ENCODE measurements around the gene DENND4C. TPM values are rescaled to one million over a fixed set of nuclear protein-coding genes. Genes with fewer than 3 reads are reported as not detected.

DENND4C gene
- total RNA-seq, 2 experiments from 2014 or later, result 18.8 to 28.6 TPM

DNA sequence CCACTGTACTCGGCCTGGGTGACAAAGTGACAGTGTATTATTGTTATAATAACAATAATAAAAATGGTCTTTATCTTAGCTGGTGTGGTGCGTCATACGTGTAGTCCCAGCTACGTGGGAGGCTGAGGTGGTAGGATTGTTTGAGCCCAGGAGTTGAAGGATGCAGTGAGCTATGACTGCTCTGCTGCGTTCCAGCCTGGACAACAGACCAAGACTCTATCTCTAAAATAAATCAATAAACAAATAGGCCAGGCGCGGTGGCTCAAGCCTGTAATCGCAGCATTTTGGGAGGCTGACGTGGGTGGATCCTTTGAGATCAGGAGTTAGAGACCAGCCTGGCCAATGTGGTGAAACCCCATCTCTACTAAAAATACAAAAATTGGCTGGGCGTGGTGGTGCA, 9.2 kb upstream of the DENND4C start:
- Histone ChIP-seq H3K9me3 (ENCODE audit: low read length) (no peaks in the 10 kb centered on the region), H3K79me2 (ENCODE audit: insufficient read depth, low read depth, low read length) (no peaks in the 10 kb centered on the region), H3K9me2 (ENCODE audit: insufficient read depth, low read length) (no peaks in the 10 kb centered on the region), H3K36me3 (ENCODE audit: insufficient read depth, low read length) (no peaks in the 10 kb centered on the region), H4K20me1 (ENCODE audit: insufficient read depth, low read length) (no peaks in the 10 kb centered on the region), H3K4me1 (ENCODE audit: insufficient read depth, low read length, poor library complexity, severe bottlenecking) (no peaks in the 10 kb centered on the region), H3K27ac (ENCODE audit: low read depth, low read length, poor library complexity, severe bottlenecking) (no peak overlapping the region), H2AFZ (ENCODE audit: low read length) (no peak overlapping the region), H3K4me2 (ENCODE audit: low read length) (no peak overlapping the region), H3K4me3 (ENCODE audit: low read depth, low read length, poor library complexity, severe bottlenecking) (no peak overlapping the region)
- ChIA-PET POLR2A (interaction anchor here (1.2 kb wide), 1 partner anchor 20 kb away, joined by 3 read pairs; no protein-coding TSS in a partner anchor), CTCF (ENCODE audit: unreplicated experiment) (no interaction called here)
- BruUV-seq (replicated peaks), result no TSS peak
- no peak for TF ChIP-seq EZH2phosphoT487 (IDR thresholded peaks at IDR 0.05; ENCODE audit: borderline replicate concordance, low read depth, low read length)
- TF ChIP-seq, protein P1, sequence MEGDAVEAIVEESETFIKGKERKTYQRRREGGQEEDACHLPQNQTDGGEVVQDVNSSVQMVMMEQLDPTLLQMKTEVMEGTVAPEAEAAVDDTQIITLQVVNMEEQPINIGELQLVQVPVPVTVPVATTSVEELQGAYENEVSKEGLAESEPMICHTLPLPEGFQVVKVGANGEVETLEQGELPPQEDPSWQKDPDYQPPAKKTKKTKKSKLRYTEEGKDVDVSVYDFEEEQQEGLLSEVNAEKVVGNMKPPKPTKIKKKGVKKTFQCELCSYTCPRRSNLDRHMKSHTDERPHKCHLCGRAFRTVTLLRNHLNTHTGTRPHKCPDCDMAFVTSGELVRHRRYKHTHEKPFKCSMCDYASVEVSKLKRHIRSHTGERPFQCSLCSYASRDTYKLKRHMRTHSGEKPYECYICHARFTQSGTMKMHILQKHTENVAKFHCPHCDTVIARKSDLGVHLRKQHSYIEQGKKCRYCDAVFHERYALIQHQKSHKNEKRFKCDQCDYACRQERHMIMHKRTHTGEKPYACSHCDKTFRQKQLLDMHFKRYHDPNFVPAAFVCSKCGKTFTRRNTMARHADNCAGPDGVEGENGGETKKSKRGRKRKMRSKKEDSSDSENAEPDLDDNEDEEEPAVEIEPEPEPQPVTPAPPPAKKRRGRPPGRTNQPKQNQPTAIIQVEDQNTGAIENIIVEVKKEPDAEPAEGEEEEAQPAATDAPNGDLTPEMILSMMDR (conservative IDR thresholded peaks at IDR 0.05; ENCODE audit: low read length), result no peak
- no peak for DNase-seq (ENCODE audit: low spot score)
- intact Hi-C loops (cut with micrococcal nuclease; ENCODE audit: unreplicated experiment), result no loop called here

DNA sequence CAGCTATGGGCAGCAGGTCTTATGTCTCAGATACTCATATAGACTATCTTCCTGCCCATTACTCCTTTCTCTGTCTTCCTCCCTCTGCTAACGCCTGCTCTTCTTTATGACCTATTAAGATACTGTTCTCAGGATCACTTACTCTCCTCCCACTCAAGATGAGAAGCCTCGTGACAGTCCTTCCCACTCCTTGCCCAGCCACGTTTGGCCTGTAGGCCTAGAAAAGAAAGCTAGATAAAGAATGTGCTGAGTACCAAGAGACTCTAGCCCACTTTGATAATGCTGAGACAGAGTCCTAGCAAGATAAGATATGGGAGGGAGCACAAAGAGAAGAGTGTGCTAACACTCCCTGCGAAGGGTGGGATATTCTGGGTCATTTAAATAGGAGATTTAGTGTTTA, 6.8 kb upstream of the DENND4C start:
- no peaks in the 10 kb centered on the region for H3K4me1 ChIP-seq (ENCODE audit: insufficient read depth, low read length, poor library complexity, severe bottlenecking)
- TF ChIP-seq EZH2phosphoT487 (IDR thresholded peaks at IDR 0.05; ENCODE audit: borderline replicate concordance, low read depth, low read length), result no peak
- TF ChIP-seq, protein P1 (conservative IDR thresholded peaks at IDR 0.05; ENCODE audit: low read length), result no peak
- no peaks in the 10 kb centered on the region for H3K36me3 ChIP-seq (ENCODE audit: insufficient read depth, low read length)
- no peaks in the 10 kb centered on the region for H3K9me3 ChIP-seq (ENCODE audit: low read length)
- no peak overlapping the region for H3K4me2 ChIP-seq (ENCODE audit: low read length)
- no peak overlapping the region for H3K27ac ChIP-seq (ENCODE audit: low read depth, low read length, poor library complexity, severe bottlenecking)
- CTCF ChIA-PET (ENCODE audit: unreplicated experiment), result no interaction called here
- intact Hi-C loops (cut with micrococcal nuclease; ENCODE audit: unreplicated experiment), result no loop called here
- no peaks in the 10 kb centered on the region for H3K79me2 ChIP-seq (ENCODE audit: insufficient read depth, low read depth, low read length)
- H4K20me1 ChIP-seq (ENCODE audit: insufficient read depth, low read length), result no peaks in the 10 kb centered on the region
- H3K9me2 ChIP-seq (ENCODE audit: insufficient read depth, low read length), result no peaks in the 10 kb centered on the region
- DNase-seq (ENCODE audit: low spot score), result no peak
- no peak overlapping the region for H2AFZ ChIP-seq (ENCODE audit: low read length)
- no peak overlapping the region for H3K4me3 ChIP-seq (ENCODE audit: low read depth, low read length, poor library complexity, severe bottlenecking)
- no TSS peak for BruUV-seq (replicated peaks)
- POLR2A ChIA-PET, result interaction anchor here (0.7 to 2.1 kb wide), 4 partner anchors 9 to 61 kb away, joined by 3 to 8 read pairs (median 4); no protein-coding TSS in a partner anchor

DNA sequence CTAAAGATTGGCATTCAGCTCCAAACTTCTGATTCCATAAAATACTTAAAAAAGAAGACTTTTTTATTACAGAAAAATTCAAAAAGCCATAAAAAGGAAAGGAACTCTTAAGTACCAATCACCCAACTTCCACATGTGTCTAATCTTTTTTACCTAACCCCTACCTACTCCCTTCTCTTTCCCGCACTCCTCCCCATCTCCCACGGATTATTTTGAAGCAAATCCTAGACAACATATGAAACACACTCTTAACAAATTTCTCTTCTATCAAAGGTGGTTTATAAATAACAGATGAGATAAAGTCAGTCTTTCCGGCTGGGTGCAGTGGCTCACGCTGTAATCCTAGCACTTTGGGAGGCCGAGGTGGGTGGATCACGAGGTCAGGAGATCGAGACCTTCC, 5.9 kb upstream of the DENND4C start:
- Histone ChIP-seq H3K4me3 (ENCODE audit: low read depth, low read length, poor library complexity, severe bottlenecking) (no peak overlapping the region), H2AFZ (ENCODE audit: low read length) (no peak overlapping the region), H3K9me2 (ENCODE audit: insufficient read depth, low read length) (no peaks in the 10 kb centered on the region), H3K36me3 (ENCODE audit: insufficient read depth, low read length) (no peaks in the 10 kb centered on the region), H3K27ac (ENCODE audit: low read depth, low read length, poor library complexity, severe bottlenecking) (no peak overlapping the region), H3K9me3 (ENCODE audit: low read length) (no peaks in the 10 kb centered on the region), H3K4me1 (ENCODE audit: insufficient read depth, low read length, poor library complexity, severe bottlenecking) (peaks cover 5% of the 10 kb centered on the region), H3K4me2 (ENCODE audit: low read length) (no peak overlapping the region), H3K79me2 (ENCODE audit: insufficient read depth, low read depth, low read length) (no peaks in the 10 kb centered on the region), H4K20me1 (ENCODE audit: insufficient read depth, low read length) (no peaks in the 10 kb centered on the region)
- TF ChIP-seq, protein P1 (conservative IDR thresholded peaks at IDR 0.05; ENCODE audit: low read length), result no peak
- ChIA-PET CTCF (ENCODE audit: unreplicated experiment) (no interaction called here), POLR2A (interaction anchor here (0.5 kb wide), 1 partner anchor 9 kb away, joined by 3 read pairs; no protein-coding TSS in a partner anchor)
- BruUV-seq (replicated peaks), result no TSS peak
- DNase-seq (ENCODE audit: low spot score), result no peak
- intact Hi-C loops (cut with micrococcal nuclease; ENCODE audit: unreplicated experiment), result no loop called here
